ENCODE data around the gene AMPH. TPM values are rescaled to one million over a fixed set of nuclear protein-coding genes. Genes with fewer than 3 reads are reported as not detected.

AMPH gene
- total RNA-seq, 2 experiments from 2014 or later: not detected

GRCh38 chr7:38659931-38660330 lies 28.8 kb upstream of the AMPH start:
- Mint-ChIP-seq H3K36me3 (no peaks in the 10 kb centered on the region), H3K9me3 (ENCODE audit: low read depth) (no peaks in the 10 kb centered on the region), H3K27me3 (peaks cover 31% of the 10 kb centered on the region), H3K27ac (no peak overlapping the region), H3K4me1 (no peaks in the 10 kb centered on the region), H3K4me3 (no peak overlapping the region)
- no peak for ATAC-seq
- no peak for DNase-seq
- CTCF ChIA-PET: interaction anchor here (0.6 to 3.3 kb wide), 13 partner anchors 10 to 906 kb away, joined by 3 to 37 read pairs (median 3); no protein-coding TSS in a partner anchor

GRCh38 chr7:38658921-38659320 lies 27.7 kb upstream of the AMPH start:
- Mint-ChIP-seq H3K9me3 (ENCODE audit: low read depth) (no peaks in the 10 kb centered on the region), H3K36me3 (no peaks in the 10 kb centered on the region), H3K27me3 (peaks cover 30% of the 10 kb centered on the region), H3K27ac (no peak overlapping the region), H3K4me3 (no peak overlapping the region), H3K4me1 (no peaks in the 10 kb centered on the region)
- CTCF ChIA-PET: interaction anchor here (1.0 to 3.3 kb wide), 2 partner anchors 117 to 260 kb away, joined by 3 to 37 read pairs; no protein-coding TSS in a partner anchor
- ATAC-seq (no peak), DNase-seq (no peak)

DNA sequence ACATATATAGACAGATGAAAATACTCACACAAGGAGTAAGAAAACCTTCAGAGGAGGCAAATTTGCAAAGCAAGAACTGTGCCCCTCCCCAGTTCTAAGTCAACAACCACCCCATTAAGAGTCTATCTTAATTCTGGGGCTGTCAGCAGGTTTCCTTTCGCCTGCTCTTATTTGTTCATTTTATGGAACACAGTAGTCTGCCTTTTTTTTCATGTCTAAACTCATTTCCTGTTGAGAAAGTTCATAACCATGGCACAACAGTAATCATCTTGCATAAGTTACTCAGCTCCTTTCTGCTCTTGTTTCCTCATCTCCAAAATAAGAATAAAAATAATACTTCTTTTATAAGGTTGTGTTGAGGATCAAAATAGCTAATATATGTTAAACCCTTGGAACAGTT lies 25.8 kb upstream of the AMPH start:
- ATAC-seq (no peak), DNase-seq (no peak)
- Mint-ChIP-seq H3K4me1 (no peaks in the 10 kb centered on the region), H3K4me3 (no peak overlapping the region), H3K36me3 (no peaks in the 10 kb centered on the region), H3K9me3 (ENCODE audit: low read depth) (no peaks in the 10 kb centered on the region), H3K27ac (no peak overlapping the region), H3K27me3 (peaks cover 10% of the 10 kb centered on the region)
- CTCF ChIA-PET: interaction anchor here (0.8 to 2.4 kb wide), 3 partner anchors 23 to 289 kb away, joined by 3 to 8 read pairs (median 3); no protein-coding TSS in a partner anchor

DNA sequence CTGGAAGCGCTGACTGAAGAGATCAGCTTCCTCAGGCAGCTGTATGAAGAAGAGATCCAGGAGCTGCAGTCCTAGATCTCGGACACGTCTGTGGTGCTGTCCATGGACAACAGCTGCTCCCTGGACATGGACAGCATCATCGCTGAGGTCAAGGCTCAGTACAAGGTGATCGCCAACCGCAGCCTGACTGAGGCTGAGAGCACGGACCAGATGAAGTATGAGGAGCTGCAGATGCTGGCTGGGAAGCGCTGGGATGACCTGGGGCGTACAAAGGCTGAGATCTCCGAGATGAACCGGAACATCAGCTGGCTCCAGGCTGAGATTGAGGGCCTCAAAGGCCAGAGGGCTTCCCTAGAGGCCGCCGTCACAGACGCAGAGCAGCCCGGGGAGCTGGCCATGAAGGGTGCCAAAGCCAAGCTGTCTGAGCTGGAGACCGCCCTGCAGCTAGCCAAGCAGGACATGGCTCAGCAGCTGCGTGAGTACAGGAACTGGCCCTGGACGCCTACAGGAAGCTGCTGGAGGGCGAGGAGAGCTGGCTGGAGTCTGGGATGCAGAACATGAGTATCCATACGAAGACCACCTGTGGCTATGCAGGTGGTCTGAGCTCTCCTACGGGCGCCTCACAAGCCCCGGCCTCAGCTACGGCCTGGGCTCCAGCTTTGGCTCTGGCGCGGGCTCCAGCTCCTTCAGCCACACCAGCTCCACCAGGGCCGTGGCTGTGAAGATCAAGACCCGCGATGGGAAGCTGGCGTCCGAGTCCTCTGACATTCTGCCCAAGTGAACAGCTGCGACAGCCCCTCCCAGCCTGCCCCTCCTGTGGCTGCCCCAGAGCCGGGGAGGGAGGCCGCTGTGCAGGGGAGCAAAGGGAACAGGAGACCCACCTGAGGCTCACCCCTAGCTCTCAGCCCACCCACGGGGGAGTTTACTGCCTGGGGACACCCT lies 24.9 kb upstream of the AMPH start:
- no peaks in the 10 kb centered on the region for H3K9me3 Mint-ChIP-seq (ENCODE audit: low read depth)
- H3K4me1 Mint-ChIP-seq: no peaks in the 10 kb centered on the region
- DNase-seq (no peak), ATAC-seq (no peak)
- H3K4me3 Mint-ChIP-seq: no peak overlapping the region
- H3K27ac Mint-ChIP-seq: no peak overlapping the region
- no peaks in the 10 kb centered on the region for H3K36me3 Mint-ChIP-seq
- peaks cover 7% of the 10 kb centered on the region for H3K27me3 Mint-ChIP-seq
- CTCF ChIA-PET: interaction anchor here (0.8 to 2.4 kb wide), 2 partner anchors 257 to 288 kb away, joined by 3 to 8 read pairs; no protein-coding TSS in a partner anchor

DNA sequence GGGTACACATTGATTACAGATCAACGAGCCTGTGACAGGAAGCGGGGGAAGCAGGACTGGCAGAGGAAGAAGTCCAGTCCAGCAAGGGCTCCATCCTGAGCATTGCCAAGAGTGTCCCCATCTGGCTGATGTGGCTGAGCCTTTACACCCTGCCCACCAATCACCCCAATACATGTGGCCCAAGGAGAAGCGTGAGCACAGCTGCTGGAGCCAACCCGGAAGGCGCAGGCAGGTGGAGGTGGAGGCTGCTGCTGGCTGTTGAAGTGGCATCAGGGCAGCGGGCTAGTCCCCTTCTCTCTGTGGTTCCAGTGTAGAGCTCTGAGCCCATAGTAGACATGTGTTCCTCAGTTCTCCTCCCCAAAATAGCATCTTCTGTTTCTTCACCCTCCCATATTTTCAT lies 6.8 kb upstream of the AMPH start:
- no peak for DNase-seq
- no peaks in the 10 kb centered on the region for H3K36me3 Mint-ChIP-seq
- peaks cover 34% of the 10 kb centered on the region for H3K27me3 Mint-ChIP-seq

GRCh38 chr7:38632411-38632810 lies 1.2 kb upstream of the AMPH start:
- H3K27me3 Mint-ChIP-seq: peaks cover 61% of the 10 kb centered on the region
- DNase-seq (no peak), ATAC-seq (no peak)
- H3K36me3 Mint-ChIP-seq: no peaks in the 10 kb centered on the region
- peaks cover 5% of the 10 kb centered on the region for H3K4me1 Mint-ChIP-seq
- CTCF ChIA-PET: interaction anchor here (0.7 to 2.7 kb wide), 5 partner anchors 11 to 262 kb away, joined by 3 to 14 read pairs (median 3); no protein-coding TSS in a partner anchor
- H3K4me3 Mint-ChIP-seq: no peak overlapping the region
- H3K9me3 Mint-ChIP-seq (ENCODE audit: low read depth): no peaks in the 10 kb centered on the region
- H3K27ac Mint-ChIP-seq: no peak overlapping the region

More for the DNA sequence above, 6.8 kb upstream of the AMPH start:
- no peaks in the 10 kb centered on the region for H3K4me1 Mint-ChIP-seq
- no peak overlapping the region for H3K27ac Mint-ChIP-seq
- no peaks in the 10 kb centered on the region for H3K9me3 Mint-ChIP-seq (ENCODE audit: low read depth)
- CTCF ChIA-PET: no interaction called here
- no peak for ATAC-seq
- no peak overlapping the region for H3K4me3 Mint-ChIP-seq

- peaks cover 3% of the 10 kb centered on the region for H3K9me3 Mint-ChIP-seq (ENCODE audit: low read depth)
- H3K4me1 Mint-ChIP-seq: peaks cover 5% of the 10 kb centered on the region
- H3K4me3 Mint-ChIP-seq: no peak overlapping the region
- no peak for ATAC-seq
- H3K36me3 Mint-ChIP-seq: no peaks in the 10 kb centered on the region
- no peak for DNase-seq
- H3K27me3 Mint-ChIP-seq: peaks cover 58% of the 10 kb centered on the region
- CTCF ChIA-PET: no interaction called here
- no peak overlapping the region for H3K27ac Mint-ChIP-seq
Measured at GRCh38 chr7:38629651-38630510, 1.3 kb downstream of the AMPH start.

GRCh38 chr7:38628630-38629385 lies 2.4 kb downstream of the AMPH start:
- Mint-ChIP-seq H3K27me3 (peaks cover 59% of the 10 kb centered on the region), H3K9me3 (ENCODE audit: low read depth) (peaks cover 3% of the 10 kb centered on the region), H3K27ac (no peak overlapping the region), H3K4me1 (peaks cover 5% of the 10 kb centered on the region), H3K36me3 (no peaks in the 10 kb centered on the region), H3K4me3 (no peak overlapping the region)
- no peak for ATAC-seq
- CTCF ChIA-PET: interaction anchor here (1.9 kb wide), 1 partner anchor 32 kb away, joined by 6 read pairs; no protein-coding TSS in a partner anchor
- no peak for DNase-seq

DNA sequence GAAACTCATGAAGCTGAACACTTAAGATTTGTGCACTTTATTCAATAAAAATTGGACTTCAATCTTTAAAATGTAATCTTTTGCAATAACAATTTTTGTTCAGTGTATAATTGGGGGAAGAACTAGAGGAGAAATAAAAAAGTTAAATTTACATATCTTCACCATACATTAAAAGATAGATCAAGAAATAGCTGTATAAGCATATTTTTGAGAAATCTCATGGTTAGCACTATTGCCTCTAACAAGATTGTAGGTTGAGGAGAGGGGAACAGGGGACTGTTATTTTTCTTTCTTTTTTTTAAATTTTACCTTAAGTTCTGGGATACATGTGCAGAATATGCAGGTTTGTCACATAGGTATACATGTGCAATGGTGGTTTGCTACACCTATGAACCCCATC lies 5.3 kb downstream of the AMPH start:
- ATAC-seq: no peak
- CTCF ChIA-PET: no interaction called here
- Mint-ChIP-seq H3K4me1 (peaks cover 3% of the 10 kb centered on the region), H3K9me3 (ENCODE audit: low read depth) (peaks cover 3% of the 10 kb centered on the region), H3K27me3 (peaks cover 41% of the 10 kb centered on the region), H3K4me3 (no peak overlapping the region), H3K27ac (no peak overlapping the region), H3K36me3 (no peaks in the 10 kb centered on the region)
- DNase-seq: no peak

- H3K4me1 Mint-ChIP-seq: no peaks in the 10 kb centered on the region
- H3K36me3 Mint-ChIP-seq: no peaks in the 10 kb centered on the region
- no peaks in the 10 kb centered on the region for H3K9me3 Mint-ChIP-seq (ENCODE audit: low read depth)
- no peak overlapping the region for H3K27ac Mint-ChIP-seq
- no peak overlapping the region for H3K4me3 Mint-ChIP-seq
- no peak for ATAC-seq
- peaks cover 29% of the 10 kb centered on the region for H3K27me3 Mint-ChIP-seq
- no peak for DNase-seq
- CTCF ChIA-PET: no interaction called here
Measured at GRCh38 chr7:38615665-38616064, 15.5 kb downstream of the AMPH start.

DNA sequence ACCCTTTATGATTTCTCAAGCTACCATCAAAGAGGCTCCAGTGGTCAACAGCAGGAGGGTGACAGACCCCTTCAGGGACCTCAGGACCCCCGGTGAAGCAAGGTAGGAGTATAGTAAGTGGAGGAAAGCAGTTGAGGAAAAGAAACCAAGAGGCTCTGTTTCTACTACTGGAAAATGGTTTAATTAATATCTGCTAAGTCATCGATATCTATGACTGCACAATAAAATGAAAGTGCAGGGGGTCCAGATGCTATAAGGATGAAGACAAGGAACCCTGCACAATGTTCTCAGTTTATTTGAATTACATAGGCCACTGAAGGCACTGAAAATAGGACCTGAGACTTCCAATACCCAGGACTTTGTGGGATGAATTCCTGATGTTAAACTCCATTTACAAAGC lies 23.7 kb downstream of the AMPH start:
- DNase-seq (no peak), ATAC-seq (no peak)
- no peaks in the 10 kb centered on the region for H3K4me1 Mint-ChIP-seq
- CTCF ChIA-PET: no interaction called here
- H3K27me3 Mint-ChIP-seq: peaks cover 34% of the 10 kb centered on the region
- H3K9me3 Mint-ChIP-seq (ENCODE audit: low read depth): no peaks in the 10 kb centered on the region
- no peak overlapping the region for H3K27ac Mint-ChIP-seq
- no peaks in the 10 kb centered on the region for H3K36me3 Mint-ChIP-seq
- H3K4me3 Mint-ChIP-seq: no peak overlapping the region

DNA sequence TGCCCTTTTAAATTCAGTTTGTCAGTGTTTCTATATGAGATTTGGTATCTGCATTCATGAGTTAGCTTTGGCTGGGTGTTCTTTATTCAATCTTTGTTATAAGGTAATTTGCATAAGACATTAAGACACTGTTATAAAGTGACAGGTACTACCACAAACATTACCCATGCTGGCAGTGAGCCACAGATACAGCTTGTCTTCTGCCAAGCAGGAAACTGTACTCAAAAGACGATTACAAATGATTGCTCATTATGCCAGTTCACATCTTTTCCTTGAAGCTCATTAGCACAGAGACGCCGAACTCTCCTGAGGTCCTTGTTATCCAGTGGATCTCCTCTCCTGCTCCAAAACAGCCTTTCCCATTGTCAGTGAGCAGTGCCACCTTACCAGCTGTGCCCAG lies 30.4 kb downstream of the AMPH start:
- Mint-ChIP-seq H3K9me3 (ENCODE audit: low read depth) (no peaks in the 10 kb centered on the region), H3K36me3 (no peaks in the 10 kb centered on the region), H3K27me3 (no peaks in the 10 kb centered on the region), H3K4me3 (no peak overlapping the region), H3K27ac (no peak overlapping the region), H3K4me1 (no peaks in the 10 kb centered on the region)
- ATAC-seq (no peak), DNase-seq (no peak)
- CTCF ChIA-PET: no interaction called here

GRCh38 chr7:38594949-38595348 lies 36.2 kb downstream of the AMPH start:
- CTCF ChIA-PET: no interaction called here
- Mint-ChIP-seq H3K36me3 (no peaks in the 10 kb centered on the region), H3K4me3 (no peak overlapping the region), H3K27me3 (peaks cover 5% of the 10 kb centered on the region), H3K27ac (no peak overlapping the region), H3K4me1 (no peaks in the 10 kb centered on the region), H3K9me3 (ENCODE audit: low read depth) (no peaks in the 10 kb centered on the region)
- no peak for ATAC-seq
- no peak for DNase-seq

Measured in activated CD8-positive, alpha-beta memory T cell treated with anti-CD3 and anti-CD28 coated beads, Interleukin-2, amount 10 ng/mL, durations not matched to agents 7 days and 5 days (primary cell).